Nephron progenitor cell (in vitro differentiated cells): ENCODE results near the gene PRPS2.

Source experiments
- DNase-seq: peaks from one replicate; pipeline ENCODE4 v3.0.0; 2021
- H3K27ac Mint-ChIP-seq: 2 replicates; pipeline ENCODE4 v1.8.0; 2021; ENCODE audit warnings: mild to moderate bottlenecking, moderate library complexity, mixed read lengths
- H3K27me3 Mint-ChIP-seq: 2 replicates; pipeline ENCODE4 v1.8.0; 2021; ENCODE audit warnings: mild to moderate bottlenecking, low read depth, mixed read lengths; ENCODE audit not compliant: poor library complexity
- H3K36me3 Mint-ChIP-seq: 2 replicates; pipeline ENCODE4 v1.8.0; 2021; ENCODE audit warnings: low read depth, mixed read lengths
- H3K4me1 Mint-ChIP-seq: 2 replicates; pipeline ENCODE4 v1.8.0; 2021; ENCODE audit warnings: mixed read lengths
- H3K4me3 Mint-ChIP-seq: 2 replicates; pipeline ENCODE4 v1.8.0; 2021; ENCODE audit warnings: mild to moderate bottlenecking, moderate library complexity, mixed read lengths
- H3K9me3 Mint-ChIP-seq: 2 replicates; pipeline ENCODE4 v1.8.0; 2021; ENCODE audit warnings: mild to moderate bottlenecking, moderate library complexity, mixed read lengths
- CTCF ChIP-seq: fragments of 200-600 bp; sonication (generic); IDR thresholded peaks from 2 replicates; pipeline ENCODE4 v1.5.0; 2021; ENCODE audit warnings: antibody characterized with exemption

PRPS2 gene

DNA sequence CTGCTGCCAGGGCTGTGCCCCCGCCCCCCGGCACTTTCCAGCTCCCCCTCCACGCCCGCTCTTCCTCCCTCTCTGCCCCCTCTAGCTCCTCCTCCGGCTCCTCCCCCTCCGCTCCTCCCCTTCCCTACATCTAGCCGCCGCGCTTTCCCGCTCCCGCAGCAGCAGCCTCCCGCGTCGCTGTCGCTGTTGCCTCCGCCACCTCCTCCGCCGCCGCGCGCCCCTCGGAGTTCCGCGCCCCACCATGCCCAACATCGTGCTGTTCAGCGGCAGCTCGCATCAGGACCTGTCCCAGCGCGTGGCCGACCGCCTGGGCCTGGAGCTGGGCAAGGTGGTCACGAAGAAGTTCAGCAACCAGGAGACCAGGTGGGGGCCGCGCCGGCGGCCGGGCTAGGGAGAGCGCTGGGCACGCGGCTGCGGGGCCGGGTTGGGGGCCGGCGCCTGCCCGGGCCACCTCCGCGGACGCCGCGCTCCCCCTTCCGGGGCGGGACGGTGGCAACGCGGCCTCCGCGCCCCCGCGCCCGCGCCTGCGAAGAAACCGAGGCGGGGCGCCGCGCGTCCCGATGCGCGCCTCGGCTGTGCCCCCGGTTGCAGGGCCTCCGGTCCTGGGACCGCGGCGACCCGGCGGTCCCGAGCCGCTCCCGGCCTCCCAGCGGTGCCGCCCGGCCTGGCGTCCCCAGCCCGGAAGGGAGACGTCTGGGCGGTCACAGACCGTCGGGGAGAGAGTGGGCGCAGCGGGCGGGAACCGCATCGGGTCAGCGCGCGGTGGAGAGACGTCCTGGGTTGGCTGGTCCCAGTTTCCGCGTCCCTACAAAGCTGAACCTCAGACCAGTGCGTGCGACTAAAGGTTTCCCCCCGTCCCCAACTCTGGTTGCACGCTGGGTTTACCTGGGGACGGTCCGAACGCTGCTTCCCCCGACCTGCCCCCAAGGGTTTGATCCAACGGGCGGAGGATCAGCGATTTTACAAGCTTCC is at the start of gene PRPS2:
PRPS2 (plus strand) TSS at position 156 of the 972 bp plus-strand sequence; CDS start at position 242, 86 bp downstream.
- H3K9me3 Mint-ChIP-seq, result peaks cover 58% of the 10 kb centered on the region
- H3K36me3 Mint-ChIP-seq, result peaks cover 25% of the 10 kb centered on the region
- H3K4me1 Mint-ChIP-seq, result peaks cover 6% of the 10 kb centered on the region
- peak within 1 kb of the TSS; percentile 82 for H3K4me3 Mint-ChIP-seq
- no peak for TF ChIP-seq CTCF
- DNase-seq, result peak; percentile 78
- H3K27me3 Mint-ChIP-seq, result peaks cover 18% of the 10 kb centered on the region
- H3K27ac Mint-ChIP-seq, result no peak within 1 kb of the TSS

GRCh38 chrX:12741416-12741815 is 49.8 kb upstream of the PRPS2 start:
- no peak overlapping the region for H3K27ac Mint-ChIP-seq
- no peak overlapping the region for H3K4me3 Mint-ChIP-seq
- H3K36me3 Mint-ChIP-seq, result no peaks in the 10 kb centered on the region
- no peak for TF ChIP-seq CTCF
- no peaks in the 10 kb centered on the region for H3K4me1 Mint-ChIP-seq
- H3K9me3 Mint-ChIP-seq, result peaks cover 22% of the 10 kb centered on the region
- DNase-seq, result no peak
- no peaks in the 10 kb centered on the region for H3K27me3 Mint-ChIP-seq

- no peak for TF ChIP-seq CTCF
- Mint-ChIP-seq H3K27ac (no peak overlapping the region), H3K9me3 (peaks cover 23% of the 10 kb centered on the region), H3K27me3 (no peaks in the 10 kb centered on the region), H3K36me3 (no peaks in the 10 kb centered on the region), H3K4me3 (no peak overlapping the region), H3K4me1 (no peaks in the 10 kb centered on the region)
- no peak for DNase-seq
Observed at GRCh38 chrX:12747433-12747832, 43.8 kb upstream of the PRPS2 start.

DNA sequence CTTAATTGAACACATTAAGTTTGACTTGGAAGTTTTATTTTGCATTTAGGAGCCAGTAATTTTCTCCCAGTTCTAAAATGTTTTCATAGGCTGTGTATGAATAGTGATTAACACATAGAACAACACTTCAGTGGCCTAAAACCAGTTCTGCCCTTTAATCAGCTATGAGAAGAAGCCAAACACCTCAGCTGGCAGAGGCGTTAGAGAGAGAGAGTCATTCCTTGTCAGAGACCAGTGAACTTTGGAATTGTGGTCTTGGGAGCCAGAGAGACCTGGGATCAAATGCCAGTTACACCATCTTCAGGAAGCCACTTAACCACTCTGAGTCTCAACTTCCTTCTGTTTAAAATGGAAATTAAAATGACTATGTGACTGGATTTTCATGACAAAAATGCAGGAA is 39.3 kb upstream of the PRPS2 start:
- Mint-ChIP-seq H3K27ac (no peak overlapping the region), H3K9me3 (peaks cover 30% of the 10 kb centered on the region), H3K4me3 (no peak overlapping the region), H3K36me3 (no peaks in the 10 kb centered on the region), H3K4me1 (no peaks in the 10 kb centered on the region), H3K27me3 (peaks cover 2% of the 10 kb centered on the region)
- DNase-seq, result no peak
- no peak for TF ChIP-seq CTCF

DNA sequence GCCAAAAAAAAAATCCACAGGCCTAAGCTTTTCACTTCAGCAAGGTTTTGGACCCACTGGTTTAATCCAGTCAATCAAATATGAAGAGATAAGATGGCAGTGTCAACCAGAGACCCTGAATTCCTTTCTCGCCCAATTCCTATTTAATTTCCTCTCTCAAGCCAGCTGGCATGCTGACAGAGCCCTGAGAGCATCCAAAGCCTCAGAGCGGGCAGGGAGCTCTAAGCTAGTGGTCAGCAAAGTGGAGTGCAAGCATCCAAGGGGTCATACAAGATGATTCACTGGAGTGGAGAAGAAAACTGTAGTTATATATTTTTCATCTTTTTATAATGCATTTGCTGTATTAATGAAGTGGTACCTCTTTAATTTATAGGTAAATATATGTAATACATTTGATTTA is 37.8 kb upstream of the PRPS2 start:
- no peak for DNase-seq
- Mint-ChIP-seq H3K4me1 (no peaks in the 10 kb centered on the region), H3K27me3 (peaks cover 2% of the 10 kb centered on the region), H3K36me3 (no peaks in the 10 kb centered on the region), H3K4me3 (no peak overlapping the region), H3K9me3 (peaks cover 38% of the 10 kb centered on the region), H3K27ac (no peak overlapping the region)
- TF ChIP-seq CTCF, result no peak

DNA sequence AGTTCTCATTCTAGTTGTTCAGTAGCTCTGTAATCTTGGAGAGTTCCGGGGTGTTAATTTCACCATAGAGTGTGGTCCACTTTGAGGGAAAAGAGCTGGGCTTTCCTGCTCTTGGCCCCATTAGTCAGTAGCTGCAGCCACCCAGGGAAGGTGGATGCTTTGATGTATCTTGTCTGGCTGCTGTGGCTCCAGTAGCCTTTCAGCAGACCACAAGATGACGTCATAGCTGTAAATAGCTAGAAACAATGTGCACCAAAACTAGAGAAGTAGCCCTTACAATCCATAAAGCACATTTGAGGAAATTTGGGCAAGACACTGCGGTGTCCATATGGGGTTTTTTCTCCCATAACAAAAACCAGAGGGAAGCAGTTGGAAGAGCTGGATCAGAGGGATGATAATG is 32.9 kb upstream of the PRPS2 start:
- Mint-ChIP-seq H3K4me1 (no peaks in the 10 kb centered on the region), H3K9me3 (peaks cover 52% of the 10 kb centered on the region), H3K27ac (no peak overlapping the region), H3K27me3 (peaks cover 5% of the 10 kb centered on the region), H3K36me3 (no peaks in the 10 kb centered on the region), H3K4me3 (no peak overlapping the region)
- no peak for TF ChIP-seq CTCF
- DNase-seq, result no peak
